NCI-H1092 treated with DMSO at 0.1 percent for 48 hours (cell line): ENCODE data around the gene SGIP1.
"Not testable (repeated sequence)": the region's sequence is repeated elsewhere in the genome, so short reads cannot be mapped to it uniquely, and the experiment has no call there.

Experiments used
- DNase-seq: peaks from one replicate; lab custom pipeline; 2025; lab: John Stamatoyannopoulos, UW

SGIP1 gene

DNA sequence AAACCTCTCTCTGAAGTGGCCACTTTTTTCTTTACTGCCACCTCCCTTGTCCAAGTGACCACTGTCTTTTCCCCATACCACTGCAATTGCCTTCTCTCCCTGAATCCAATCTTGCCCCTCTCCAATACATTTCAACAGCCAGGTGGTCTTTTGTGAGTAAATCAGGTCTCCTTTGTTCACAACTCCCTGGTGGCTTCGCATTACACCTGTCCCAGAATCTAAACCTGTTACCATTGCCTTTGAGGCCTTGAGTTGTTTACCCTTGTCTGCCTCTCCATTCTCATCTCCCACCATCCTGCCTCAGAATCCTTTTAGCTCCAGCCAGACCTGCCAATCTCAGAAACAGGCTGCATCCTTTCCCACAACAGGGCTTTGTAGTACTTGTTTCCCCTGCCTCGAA lies 196.5 kb downstream of the SGIP1 start:
- peak; percentile 36 for DNase-seq

DNA sequence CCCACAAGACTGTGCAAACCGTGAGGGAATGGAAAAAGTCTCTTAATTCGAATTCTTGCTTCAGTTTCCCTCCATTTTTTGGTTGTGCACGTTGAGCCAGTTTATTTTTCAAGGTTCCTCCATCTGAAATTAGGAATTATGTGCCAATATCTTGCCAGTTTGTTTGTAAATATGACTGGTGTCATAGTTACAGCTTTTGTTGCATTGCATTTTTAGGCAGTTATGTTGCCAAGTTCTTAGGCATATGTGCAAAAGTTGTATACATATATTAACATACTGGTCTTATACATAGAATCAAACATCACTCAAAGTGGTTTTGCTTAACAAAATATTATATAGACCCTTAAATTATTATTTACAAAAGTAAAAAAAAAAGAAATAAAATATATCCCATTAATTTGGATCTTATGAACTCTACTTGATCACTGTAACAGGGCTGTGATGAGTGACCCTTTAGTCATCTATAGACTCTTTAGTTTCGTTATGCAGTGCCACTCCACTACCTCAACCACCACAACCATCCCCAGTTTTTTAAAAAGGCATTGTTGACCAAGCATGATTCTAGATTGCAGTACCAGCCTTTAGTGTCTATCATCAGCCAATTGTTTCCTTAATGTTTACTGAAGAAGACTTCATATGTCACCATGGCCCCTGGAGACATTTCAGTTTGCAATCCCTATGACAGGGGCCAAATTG lies 197.4 kb downstream of the SGIP1 start:
- DNase-seq, result no peak

DNA sequence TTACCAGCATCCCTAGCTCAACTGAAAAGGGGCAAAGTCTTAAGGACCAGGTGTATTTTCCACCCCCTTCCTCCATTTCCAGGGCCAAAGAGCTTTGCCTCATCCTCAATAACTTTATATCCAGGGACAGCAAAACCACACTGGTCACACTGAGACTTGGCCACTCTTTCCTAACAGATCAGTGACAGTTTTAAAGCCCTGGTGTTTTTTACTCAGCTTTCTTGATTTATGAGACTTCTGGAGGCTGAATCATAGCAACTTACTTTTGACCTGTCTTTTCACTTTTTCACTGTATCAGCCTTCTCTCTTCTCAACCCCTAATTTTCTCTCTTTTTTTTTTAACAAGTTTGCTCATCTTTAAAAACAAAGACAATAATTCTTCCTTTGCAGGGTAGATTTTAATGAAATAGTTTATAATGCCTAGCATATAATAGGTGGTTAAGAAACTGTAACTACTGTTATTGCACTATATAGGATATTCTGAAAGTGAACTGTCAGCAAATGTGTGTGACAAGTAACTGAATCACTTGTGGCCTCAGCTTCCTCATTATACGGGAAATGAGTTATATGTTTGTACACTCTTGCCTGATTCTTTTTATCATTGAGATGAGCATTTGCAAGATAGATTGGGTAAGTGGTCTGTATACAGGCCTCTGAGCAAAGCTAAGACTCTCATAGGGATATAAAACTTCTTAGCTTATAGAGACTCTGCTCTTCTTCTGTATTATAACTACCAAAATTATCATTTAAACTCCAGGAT lies 198.6 kb downstream of the SGIP1 start:
- DNase-seq, result no peak

DNA sequence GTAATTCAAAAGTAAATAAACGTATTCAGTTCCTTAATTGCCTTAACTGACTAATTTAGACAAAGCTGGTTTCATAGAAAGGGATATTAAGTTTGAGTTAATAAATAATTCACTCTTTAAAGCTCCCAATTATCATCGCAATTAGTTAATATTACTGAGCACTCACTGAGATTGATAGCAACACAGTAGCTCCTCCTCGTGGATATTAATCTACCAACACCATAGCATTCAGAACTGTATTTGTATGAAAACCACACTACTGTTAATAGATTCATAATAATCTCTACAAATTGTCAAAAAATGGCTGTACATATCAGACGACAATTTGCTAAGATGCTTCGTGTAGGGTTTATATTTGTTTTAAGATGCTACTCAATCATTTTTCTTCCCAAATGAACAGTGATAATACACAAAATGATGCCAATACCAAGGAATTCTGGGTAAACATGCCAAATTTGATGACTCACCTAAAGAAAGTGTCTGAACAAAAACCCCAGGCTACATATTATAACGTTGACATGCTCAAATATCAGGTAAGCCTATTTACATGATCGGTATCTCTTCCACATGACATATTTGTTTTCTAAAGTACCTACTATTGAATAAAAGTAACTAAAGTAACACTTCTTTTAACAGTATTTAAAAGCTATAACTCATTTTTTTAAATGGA lies 199.5 kb downstream of the SGIP1 start:
- no peak for DNase-seq

DNA sequence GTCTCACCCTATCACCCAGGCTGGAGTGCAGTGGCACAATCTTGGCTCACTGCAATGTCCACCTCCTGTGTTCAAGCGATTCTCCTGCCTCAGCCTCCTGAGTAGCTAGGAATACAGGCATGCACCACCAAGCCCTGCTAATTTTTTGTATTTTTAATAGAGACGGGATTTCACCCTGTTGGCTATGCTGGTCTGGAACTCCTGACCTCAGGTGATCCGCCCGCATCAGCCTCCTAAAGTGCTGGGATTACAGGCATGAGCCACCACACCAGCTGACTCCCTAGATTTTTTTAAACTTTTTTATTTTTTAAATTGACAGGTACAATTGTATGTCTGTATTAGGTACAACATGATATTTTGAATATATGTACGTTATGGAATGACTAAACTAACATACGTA lies 200.6 kb downstream of the SGIP1 start:
- DNase-seq, result not testable (repeated sequence)

DNA sequence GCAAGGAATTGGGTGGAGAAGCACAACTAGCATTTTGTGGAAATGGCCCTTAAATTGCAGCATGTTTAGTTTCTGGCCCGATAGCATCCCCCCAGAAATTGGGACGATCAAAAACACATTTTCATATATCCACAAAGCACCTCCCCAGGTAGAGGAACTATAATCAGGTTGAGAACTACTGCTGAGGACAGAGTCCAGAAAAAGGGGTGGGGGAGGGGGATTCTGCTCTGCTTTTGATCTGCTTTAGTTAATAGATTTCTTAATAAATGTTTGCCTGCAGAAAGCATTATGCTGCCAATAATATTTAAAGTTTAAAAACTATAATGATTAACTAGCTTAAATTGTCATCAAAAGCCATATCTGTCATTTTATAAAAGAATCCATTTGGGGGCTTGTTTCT lies 203.9 kb downstream of the SGIP1 start:
- no peak for DNase-seq

DNA sequence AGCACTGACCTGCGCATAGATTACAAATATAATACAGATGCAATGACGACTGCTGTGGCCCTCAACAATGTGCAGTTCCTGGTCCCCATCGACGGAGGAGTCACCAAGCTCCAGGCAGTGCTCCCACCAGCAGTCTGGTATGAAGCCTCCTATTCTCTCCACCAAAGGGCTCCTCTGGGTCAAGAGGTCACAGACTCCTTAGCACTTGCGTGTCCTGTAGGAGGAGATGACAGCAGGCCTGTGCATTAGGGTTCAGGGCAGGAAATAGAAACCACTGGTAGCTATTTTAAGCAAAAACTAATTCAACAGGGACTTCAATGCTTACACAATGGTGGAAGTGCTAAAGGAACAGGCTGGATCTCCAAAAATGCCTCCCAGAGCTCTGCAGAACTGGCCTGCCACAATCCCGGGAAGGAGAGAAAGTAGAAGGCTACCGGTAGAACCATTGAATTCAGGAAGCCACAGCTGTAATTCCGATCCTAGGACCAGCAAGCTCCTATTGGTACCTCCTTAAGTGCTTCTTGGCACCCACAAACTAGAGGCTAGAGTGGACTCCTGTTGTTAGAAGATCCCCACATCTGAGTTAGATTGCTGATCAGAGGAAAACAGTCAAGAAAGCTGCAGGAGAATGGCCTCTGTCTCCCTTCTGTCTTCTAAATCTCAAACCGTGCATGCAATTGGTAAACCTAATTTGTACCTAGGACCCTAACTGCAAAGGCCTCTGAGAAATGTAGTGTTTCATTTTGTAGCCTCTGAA lies 205.6 kb downstream of the SGIP1 start:
- no peak for DNase-seq

DNA sequence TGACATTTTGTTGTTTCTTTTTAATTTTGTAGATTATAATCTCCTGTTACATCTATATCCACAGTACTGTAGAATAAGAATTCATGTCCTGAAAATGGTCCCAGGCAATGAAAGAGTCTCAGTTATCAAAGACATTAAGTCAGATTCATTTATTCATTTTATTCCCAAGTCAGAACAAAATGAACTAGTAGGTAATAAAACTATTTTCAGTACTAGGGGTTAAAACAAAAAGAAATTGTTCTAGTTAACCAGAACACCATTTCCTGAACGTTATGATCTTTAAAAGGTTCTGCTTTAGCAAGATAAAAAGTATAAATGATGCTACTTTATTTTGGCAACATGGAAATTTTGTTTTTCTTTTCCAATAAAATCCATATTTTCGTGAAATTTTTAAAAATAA lies 211.5 kb downstream of the SGIP1 start:
- no peak for DNase-seq

DNA sequence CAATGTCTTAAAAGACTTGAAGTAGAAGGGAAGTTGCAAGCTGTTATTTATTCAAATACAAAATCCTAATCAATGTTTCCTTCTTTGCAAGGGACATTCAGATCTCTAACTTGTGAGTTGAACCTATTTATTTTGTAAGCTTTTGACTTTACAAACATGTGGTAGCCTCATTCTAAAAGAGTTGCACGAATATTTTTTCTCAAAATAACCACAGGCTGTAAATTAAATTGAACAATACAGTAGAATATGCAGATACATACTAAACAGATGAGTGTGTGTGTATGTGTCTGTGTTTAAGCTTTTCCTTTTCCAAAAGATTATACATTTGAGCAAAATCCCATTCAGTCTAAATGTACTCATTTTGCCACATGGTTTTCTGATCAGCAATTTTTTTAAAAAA lies 213.5 kb downstream of the SGIP1 start:
- no peak for DNase-seq

DNA sequence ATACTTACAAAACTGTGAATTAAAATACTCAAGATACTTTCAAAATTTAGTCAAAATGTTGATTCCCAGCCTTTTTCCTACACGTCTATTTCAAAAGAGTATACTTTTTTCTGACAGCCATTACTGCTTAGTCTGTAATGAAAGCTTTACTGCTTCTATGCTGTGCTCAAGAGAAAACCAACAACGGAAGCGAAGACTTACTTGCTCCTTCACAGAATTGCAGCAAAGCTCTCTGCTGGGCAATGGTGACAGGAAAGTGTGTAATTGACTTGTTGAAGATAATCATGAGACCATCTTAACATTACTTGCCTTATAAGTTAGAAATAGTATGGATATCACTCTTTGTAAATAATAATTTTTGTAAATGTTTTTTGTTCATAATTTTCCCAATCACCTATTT lies 216.6 kb downstream of the SGIP1 start:
- DNase-seq, result no peak

DNA sequence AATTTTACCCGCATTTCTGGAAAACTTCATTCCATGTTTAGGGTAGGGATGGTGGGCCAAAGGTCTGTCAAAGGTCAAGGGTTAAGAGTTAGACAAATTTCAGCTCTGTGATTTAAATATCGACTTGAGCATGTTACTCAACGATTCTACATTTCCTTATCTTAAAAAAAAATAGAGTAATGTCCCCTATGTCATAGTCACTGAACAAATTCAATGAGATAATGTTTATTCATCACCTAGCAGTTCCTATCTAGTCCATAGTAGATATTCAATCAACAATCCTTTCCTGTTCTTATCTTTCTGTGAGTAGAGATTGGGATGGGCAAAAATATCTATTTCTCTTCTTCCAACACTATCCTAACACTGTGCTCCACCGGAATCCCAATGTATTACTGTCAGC lies 217.2 kb downstream of the SGIP1 start:
- DNase-seq, result no peak

DNA sequence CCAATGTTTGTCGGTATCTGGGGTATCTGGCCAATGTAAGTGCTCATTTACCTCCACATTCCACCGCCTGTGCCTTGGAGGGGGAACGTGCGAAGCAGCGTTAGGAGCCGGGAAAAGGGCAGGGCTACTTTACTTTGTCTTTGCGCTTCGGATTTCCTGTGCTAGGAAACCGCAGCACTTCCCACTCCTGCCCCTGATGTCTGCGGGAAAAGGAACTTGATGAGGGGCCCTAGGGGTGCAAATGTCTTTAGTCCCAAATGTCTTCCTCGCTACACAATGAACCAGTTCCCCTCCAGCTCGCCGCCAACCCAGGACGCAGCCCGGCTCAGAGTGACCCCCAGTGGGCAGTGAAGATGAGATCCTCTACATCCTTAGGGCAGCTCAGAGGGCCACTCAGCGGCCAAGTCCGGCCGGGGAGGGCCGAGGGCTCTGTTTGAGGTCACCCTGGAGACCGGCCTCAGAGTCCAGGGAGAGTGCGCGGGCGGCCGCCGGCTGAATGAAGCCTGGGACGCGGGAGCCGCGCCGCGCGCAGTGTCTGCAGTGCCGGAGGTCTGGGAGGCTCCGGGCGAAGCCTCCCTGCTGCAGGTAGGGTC lies 218.1 kb downstream of the SGIP1 start, which contains the start of gene DYNLT5:
DYNLT5 (plus strand) TSS at position 460 of the 593 bp plus-strand sequence. CDS start 2,200 bp downstream, outside the sequence.
- DNase-seq, result no peak

DNA sequence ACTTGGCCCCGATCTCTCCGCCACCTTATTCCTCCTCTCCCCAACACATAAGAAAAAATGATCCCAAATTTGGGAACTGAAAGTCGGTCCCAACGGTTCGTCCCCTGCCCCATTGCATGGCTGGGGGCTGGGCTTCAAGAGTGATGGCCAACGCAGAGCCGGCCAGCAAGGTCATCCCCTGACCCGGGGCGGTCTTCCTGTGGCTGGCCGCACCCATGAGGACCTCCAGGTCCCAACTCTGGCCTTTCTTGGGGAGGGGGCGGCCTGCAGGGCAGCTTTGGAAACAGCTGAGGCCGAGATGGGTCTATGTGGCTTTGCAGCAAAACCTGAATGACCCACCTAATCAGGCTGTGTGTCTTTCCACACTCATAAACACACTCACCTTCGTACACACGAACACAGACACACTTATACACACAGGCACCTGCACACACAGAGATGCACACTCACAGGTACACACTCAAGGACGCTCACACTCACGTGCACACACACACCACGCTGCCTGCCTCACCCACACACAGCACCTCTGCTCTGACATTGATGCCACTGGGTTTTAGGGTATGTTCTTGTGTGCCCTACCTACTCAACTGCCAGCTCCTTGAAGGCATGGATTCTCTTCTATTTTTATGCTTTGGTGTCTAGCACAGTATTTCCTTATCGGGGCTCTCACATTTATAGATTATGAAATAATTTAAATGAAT lies 218.9 kb downstream of the SGIP1 start:
- no peak for DNase-seq

DNA sequence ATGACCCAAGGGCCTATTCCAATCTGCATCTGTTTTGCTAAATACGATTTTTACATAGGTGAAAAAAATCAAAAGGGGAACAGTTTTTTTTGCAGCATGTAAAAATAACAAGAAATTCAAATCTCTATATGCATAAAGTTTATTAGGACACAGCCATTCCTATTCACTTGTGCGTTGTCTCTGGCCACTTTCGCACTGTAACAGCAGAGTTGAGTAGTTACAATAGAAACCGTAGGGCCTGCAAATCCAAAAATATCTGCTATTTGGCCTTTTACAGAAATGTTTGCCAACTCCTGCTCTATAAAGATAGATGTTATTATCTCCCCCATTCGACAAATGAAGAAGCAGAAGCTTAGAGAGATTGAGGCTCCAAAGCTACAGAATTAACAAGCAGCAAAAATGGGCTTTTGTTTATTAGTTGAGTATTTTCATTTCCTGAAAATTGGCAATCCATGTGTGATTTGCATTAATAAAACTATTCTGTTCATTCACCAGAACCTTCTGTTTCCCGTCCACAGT lies 223.8 kb downstream of the SGIP1 start:
- no peak for DNase-seq

DNA sequence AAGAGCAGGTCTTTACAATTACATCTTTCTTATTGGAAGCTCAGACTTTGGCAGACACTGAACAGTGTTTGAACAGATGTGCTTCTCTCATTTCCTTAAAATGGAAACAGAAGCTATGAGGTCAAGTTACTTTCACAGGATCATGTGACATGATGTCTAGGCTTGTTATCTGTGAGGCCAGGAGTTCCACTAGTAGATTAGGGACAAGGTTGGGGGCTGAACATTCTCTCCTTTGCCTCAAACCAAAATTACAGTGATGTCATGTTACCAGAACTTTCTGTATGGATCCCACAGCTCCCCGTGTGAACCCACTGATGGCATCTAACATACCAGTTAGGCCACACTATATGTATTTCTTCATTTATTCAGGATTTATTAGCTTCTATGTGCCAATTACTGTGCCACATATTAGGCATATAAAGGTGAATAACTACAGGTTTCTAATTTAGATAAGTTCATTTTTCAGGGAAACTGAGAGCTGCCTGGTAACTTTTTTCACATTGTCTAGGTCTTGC lies 224.3 kb downstream of the SGIP1 start:
- peak; percentile 35 for DNase-seq

DNA sequence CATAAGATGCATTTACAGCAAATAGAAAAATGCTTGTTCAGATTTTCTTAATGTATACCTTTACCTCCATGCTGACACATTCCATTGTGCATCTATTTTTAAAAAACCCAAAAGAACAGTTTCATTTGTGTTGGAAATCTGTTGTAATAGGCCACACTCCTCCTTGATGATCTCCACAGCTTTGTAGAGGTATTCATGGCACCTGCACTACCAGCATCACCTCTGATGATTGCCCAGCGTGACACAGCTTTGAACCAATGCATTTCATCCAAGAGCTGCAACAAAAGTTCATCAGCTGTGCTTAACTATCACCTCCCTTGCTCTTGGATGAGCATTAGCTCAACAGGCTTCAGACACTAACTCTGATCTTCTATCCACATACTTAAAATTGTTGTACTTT lies 226.6 kb downstream of the SGIP1 start:
- DNase-seq, result no peak

DNA sequence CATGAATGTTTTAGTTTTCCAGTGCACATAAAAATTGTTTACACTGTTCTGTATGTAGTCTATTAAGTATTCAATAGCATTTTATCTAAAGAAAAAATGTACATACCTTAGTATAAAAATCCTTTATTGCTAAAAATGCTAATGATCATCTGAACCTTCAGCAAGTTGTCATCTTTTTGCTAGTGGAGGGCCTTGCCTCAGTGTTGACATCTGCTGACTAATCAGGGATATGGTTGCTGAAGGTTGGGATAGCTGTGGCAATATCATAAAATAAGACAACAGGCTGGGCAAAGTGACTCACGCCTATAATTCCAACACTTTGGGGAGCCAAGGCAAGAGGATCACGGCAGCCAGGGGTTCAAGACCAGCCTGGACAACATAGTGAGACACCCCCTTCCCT lies 227.3 kb downstream of the SGIP1 start:
- no peak for DNase-seq

DNA sequence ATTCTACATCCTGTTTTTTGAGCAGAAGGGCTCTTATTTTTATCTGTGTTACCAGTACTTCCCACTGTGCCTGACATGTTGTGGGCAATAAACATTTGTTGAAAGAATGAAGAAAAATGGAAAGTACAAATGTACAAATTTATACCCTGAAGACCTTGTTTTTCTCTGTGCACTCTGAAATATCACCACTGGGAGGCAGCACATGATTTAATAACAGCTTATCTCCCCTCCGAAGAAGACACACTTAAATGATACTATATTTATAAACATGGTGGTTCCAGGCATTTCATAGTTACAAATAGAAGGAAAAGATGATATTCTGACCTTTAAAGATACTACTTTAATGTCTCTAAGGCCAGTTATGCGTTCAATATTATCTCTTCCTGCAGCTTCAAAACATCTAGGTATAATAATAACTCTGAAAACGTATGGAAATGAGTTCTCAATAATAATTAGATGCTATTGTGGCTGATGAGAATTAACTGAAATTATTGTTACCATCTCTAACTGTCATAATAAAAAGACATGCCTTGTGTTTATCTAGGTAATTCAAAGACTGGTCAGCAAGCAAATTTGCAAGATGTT lies 231.1 kb downstream of the SGIP1 start:
- DNase-seq, result peak; percentile 54

DNA sequence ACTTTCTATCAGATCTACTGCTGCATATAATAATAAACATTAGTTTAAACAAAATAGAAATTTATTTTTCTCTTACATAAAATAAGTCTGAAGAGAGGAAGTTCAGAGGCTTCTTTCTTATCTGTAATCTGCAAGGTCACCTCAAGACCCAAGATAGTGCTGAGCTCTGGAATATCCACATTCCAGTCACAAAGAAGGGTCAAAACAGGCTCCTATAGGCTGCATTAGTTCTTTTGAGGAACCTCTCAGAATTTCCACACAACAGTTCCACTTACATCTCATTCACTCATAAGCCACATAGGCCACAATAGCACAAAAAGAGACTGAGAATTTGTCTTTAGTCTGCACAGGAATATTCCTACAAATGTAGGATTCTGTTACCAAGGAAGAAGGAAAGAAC lies 233.7 kb downstream of the SGIP1 start:
- DNase-seq, result no peak

DNA sequence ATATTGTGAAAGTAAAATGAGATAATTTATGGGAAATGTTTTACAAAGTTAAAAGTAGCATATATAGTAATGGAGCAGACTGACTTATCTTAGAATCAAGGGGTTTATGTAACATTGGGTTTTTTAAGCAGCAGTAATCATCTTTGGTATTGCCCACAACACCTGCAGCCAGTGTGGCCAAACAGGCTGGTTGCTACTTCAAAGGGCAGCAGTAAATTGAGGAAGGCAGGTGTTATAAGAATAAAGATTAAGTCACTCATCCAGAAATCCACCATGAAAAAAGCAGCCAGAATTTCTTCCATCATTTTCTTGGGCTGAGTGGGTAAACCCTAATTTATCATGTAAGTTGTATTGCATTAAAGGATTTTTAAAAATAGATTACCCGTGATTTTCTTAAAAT lies 235.0 kb downstream of the SGIP1 start:
- no peak for DNase-seq
